Neural crest cell (in vitro differentiated cells): ENCODE measurements around the gene TRIM67. TPM values are rescaled to one million over a fixed set of nuclear protein-coding genes. Genes with fewer than 3 reads are reported as not detected.

Experiments used
- DNase-seq: peaks from one replicate; pipeline ENCODE4 v3.0.0; 2021; ENCODE audit warnings: low read depth, mixed read lengths, low spot score
- H3K27ac Mint-ChIP-seq: one replicate; pipeline ENCODE4 v1.8.0; 2021; ENCODE audit warnings: mild to moderate bottlenecking, mixed read lengths; ENCODE audit not compliant: unreplicated experiment
- H3K27me3 Mint-ChIP-seq: 2 replicates; pipeline ENCODE4 v1.8.0; 2021; ENCODE audit warnings: low read depth, mild to moderate bottlenecking, mixed read lengths
- H3K36me3 Mint-ChIP-seq: 2 replicates; pipeline ENCODE4 v1.8.0; 2021; ENCODE audit warnings: low read depth, mild to moderate bottlenecking, mixed read lengths
- H3K4me1 Mint-ChIP-seq: 2 replicates; pipeline ENCODE4 v1.8.0; 2021; ENCODE audit warnings: mixed read lengths
- H3K4me3 Mint-ChIP-seq: one replicate; pipeline ENCODE4 v1.8.0; 2021; ENCODE audit warnings: mild to moderate bottlenecking, mixed read lengths
- H3K9me3 Mint-ChIP-seq: 2 replicates; pipeline ENCODE4 v1.8.0; 2021; ENCODE audit warnings: mixed read lengths
- CTCF ChIP-seq: fragments of 200-600 bp; sonication (generic); conservative IDR thresholded peaks from 2 replicates; pipeline ENCODE4 v1.5.0; 2021; ENCODE audit warnings: antibody characterized with exemption, mild to moderate bottlenecking
- total RNA-seq: library from RNA; stranded (reverse); gene quantifications from 2 replicates; pipeline ENCODE4 v1.2.1, GENCODE V29; 2021

The TRIM67 gene
- total RNA-seq, 1 donor from 2014 or later: 1.9 TPM

DNA sequence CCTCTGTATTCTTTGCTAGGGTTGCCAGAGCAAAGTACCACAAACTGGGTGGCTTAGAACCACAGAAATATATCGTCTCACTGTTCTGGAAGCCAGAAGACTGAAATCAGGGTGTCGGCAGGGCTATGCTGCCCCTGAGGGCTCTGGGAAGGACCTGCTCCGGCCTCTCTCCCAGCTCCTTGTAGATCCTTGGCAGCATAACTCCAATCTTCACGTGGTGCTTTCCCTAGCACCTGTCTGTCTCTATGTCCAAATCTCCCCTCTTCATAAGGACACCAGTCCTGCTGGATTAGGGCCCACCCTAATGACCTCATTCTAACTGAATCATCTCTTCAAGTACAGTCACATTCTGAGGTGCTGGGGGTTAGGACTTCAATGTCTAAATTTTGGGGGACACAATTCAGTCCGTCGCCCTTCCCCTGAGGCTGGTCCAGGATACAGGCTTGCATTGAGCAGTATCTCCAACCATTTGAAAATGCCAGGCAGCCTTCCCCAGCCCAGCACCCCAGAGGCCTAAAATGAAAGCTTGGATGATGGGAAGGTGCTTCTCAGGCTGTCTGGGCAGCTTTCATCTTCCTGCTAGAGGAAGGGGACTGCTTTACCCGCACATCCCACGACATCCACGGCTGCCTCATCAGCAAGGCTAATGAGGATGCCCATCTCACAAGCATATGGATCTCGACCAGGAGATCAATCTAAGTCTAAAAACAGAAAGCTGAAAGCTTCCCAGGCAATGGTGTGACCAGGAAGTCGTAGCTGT, 24.7 kb downstream of the TRIM67 start:
- H3K27me3 Mint-ChIP-seq: peaks cover 49% of the 10 kb centered on the region

DNA sequence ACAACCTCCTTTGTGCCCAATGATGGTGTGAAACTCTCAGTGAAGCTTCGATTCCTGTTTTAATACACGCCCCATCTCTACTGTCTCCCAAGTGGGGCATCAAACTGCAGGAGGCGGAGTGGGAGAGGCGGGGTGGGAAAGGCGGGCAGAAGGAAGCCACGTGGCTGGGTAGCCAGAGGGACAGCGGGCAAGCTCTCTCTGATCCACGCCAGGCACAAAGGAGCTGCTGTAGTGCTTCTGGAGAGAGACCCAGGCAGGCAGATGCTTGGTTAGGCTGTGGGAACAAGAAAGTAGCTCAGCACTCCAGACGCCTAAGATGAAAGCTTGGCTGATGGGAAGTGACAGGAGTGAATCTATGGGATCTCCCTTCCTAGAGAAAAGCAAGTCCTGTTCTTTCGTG, 25.7 kb downstream of the TRIM67 start:
- Mint-ChIP-seq H3K4me3 (no peak overlapping the region), H3K4me1 (peaks cover 16% of the 10 kb centered on the region), H3K9me3 (peaks cover 10% of the 10 kb centered on the region), H3K27ac (no peak overlapping the region), H3K36me3 (no peaks in the 10 kb centered on the region), H3K27me3 (peaks cover 40% of the 10 kb centered on the region)
- no peak for TF ChIP-seq CTCF
- DNase-seq: no peak

More for the DNA sequence above, 24.7 kb downstream of the TRIM67 start:
- no peak for DNase-seq
- no peak for TF ChIP-seq CTCF
- Mint-ChIP-seq H3K27ac (peak overlapping the region; percentile 13), H3K9me3 (peaks cover 10% of the 10 kb centered on the region), H3K36me3 (no peaks in the 10 kb centered on the region), H3K4me3 (no peak overlapping the region), H3K4me1 (peaks cover 16% of the 10 kb centered on the region)

- Mint-ChIP-seq H3K27ac (peak overlapping the region; percentile 57), H3K4me1 (peaks cover 16% of the 10 kb centered on the region), H3K27me3 (peaks cover 40% of the 10 kb centered on the region), H3K36me3 (no peaks in the 10 kb centered on the region), H3K9me3 (peaks cover 10% of the 10 kb centered on the region), H3K4me3 (no peak overlapping the region)
- no peak for TF ChIP-seq CTCF
- no peak for DNase-seq
These were observed 26.2 kb downstream of the TRIM67 start for GRCh38 chr1:231188072-231188471.

DNA sequence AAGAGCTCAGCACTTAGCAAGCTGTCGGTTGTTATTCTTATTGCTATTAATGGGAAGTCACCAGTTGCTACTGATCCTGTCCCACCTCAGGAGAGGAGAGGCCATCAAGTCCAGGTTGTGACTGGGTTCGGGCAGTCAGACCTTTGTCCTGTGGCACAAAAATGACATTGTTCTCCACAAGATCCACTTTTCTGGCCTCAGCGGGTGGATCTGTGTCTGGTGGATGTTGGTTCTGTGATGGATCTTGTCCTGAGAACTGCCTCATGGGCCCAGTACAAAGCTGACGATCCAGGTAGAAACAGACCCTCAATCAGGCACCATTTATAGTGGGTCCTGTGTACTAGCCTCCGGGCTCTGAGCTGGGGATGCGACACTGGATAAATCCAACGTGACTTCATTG, 26.9 kb downstream of the TRIM67 start:
- TF ChIP-seq CTCF: no peak
- H3K4me1 Mint-ChIP-seq: peaks cover 14% of the 10 kb centered on the region
- H3K27me3 Mint-ChIP-seq: peaks cover 39% of the 10 kb centered on the region
- H3K9me3 Mint-ChIP-seq: peaks cover 10% of the 10 kb centered on the region
- no peak overlapping the region for H3K4me3 Mint-ChIP-seq
- no peak overlapping the region for H3K27ac Mint-ChIP-seq
- no peak for DNase-seq
- no peaks in the 10 kb centered on the region for H3K36me3 Mint-ChIP-seq

- H3K27me3 Mint-ChIP-seq: peaks cover 30% of the 10 kb centered on the region
- no peak for DNase-seq
- H3K4me3 Mint-ChIP-seq: no peak overlapping the region
- no peaks in the 10 kb centered on the region for H3K36me3 Mint-ChIP-seq
- TF ChIP-seq CTCF: no peak
- H3K4me1 Mint-ChIP-seq: peaks cover 5% of the 10 kb centered on the region
- H3K27ac Mint-ChIP-seq: no peak overlapping the region
- H3K9me3 Mint-ChIP-seq: peaks cover 10% of the 10 kb centered on the region
These were observed 27.9 kb downstream of the TRIM67 start for GRCh38 chr1:231189683-231190270.
